Fibroblast of skin of left biceps (primary cell): Measurements from ENCODE around the gene RHBDD1.
"Not testable (repeated sequence)": the region's sequence is repeated elsewhere in the genome, so short reads cannot be mapped to it uniquely, and the experiment has no call there.

ENCODE experiments used
- DNase-seq, 2 experiments: peaks; one replicate each; pipeline ENCODE4 v3.0.0-alpha.2; 2013; ENCODE audit warnings: low read depth in 2 of 2

The RHBDD1 gene

DNA sequence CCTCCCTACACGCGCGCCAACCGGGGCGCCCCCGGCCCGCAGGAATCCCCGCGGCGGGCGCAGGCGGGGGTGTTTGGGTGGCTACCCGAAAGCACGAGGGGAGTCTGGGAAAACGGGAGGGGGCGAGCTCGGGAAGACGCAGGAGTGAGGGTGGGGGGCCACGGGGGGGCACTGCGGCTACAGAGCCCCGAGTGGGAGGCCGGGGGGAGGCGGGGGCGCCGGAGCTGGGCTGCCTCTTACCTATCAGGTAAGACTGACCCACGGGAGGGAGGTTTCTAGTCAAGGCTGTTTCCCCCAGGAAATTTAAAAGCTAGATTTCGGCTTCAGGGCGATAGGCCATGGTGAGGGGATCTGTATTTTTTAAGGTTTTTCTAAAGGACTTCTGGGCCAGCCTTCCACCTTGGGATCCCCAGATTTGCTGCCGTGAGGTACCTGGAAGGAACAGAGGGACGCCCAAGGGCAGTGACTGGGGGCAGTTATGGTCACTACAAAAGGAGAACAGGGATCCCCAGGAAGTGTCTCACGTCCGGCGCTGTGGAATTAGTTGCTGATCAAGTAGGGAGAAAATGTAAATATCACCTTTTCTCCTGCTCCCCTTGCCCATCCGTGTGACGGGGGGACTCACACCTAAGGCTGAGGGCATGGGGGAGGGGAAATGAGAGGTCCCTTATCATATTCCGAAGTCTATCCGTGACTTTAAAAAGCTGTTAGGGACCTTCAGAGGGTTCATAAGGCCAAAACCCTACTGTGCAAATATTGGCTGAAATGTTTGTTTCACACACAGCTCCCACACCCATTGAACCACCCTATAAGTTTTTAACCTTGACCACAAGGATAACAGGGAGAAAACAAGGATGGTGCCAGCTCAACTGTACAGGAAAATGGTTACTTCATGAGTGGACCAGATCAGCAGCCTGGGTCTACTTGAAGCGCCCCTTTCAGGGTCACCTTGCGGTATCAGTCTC, 35.6 kb upstream of the RHBDD1 start:
- no peak for DNase-seq

DNA sequence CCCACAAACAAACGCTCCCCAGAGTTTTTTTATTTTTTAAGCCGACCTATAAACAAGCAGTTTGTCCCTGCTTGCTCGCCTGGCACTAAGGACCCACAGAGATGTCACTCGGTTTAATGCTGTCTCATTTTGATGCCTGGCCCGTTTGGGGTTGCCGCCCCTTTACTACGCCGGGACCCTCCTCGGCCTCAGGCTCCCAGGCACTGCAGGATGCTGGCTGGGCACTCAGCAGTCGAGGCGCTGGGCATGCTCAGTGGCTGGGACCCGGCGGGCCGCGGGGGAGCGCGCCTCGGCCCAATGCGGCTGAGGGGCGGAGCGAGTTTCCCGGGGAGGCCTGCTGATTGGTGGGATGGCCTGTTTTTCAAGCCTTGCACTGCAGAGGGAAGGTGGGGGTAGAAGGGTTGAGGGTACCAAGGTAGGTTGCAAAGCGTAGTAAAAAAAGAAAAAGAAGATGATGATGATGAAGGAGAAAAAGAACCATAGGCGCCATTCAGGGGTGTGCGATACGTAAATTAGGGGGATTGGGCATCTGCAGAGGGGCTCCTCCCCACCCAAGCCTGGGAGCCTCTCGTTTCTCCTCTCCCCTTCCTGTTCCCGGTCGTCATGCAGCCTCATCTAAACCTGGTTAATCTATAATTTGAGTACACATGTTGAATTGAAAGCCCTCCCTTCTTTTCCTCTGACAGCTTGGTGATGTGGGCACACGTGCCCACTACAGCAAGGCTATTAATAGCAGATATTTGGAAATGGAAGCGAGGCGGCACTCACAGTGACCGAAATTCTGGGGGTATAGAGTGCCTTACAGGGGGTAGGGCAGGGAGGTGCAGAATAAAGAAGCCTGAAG, 34.7 kb upstream of the RHBDD1 start:
- no peak for DNase-seq

DNA sequence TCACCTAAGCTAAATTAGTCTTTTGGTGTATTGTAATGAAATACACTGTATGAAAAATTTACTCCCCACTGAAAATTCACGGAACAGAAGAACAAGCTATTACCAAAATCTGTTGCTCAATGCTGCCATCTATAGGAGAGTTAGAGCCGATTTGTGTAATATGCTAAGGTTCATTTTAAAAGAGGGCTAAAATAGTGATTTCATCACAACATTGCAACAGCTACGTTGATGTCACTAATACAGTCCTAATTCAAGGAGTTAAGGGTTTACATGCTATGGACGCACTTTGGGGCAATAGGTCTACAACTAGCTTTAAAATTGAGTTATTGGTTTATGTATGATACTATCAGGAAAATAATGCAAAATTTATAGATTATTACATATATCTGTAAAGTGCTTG, 33.3 kb upstream of the RHBDD1 start:
- peak in 1 of 2 experiments; percentile 64 for DNase-seq

DNA sequence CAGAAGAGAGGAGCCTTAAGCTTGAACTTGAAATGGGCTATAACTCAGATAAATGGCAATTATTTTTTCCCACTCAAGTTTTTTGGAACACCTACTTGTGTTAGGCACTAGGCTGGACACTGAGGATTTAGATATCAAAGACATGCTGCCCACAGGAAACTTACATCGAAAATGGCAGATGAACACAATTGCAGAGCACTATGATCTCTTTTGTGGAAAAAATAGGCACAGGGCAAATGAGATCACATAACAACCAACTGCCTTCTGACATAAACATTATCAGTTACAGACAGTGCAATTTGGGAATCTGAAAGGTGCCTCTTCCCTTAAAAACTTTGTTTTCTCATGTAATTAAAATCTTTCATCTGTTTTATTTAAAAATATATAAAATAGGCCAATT, 32.4 kb upstream of the RHBDD1 start:
- DNase-seq: no peak

DNA sequence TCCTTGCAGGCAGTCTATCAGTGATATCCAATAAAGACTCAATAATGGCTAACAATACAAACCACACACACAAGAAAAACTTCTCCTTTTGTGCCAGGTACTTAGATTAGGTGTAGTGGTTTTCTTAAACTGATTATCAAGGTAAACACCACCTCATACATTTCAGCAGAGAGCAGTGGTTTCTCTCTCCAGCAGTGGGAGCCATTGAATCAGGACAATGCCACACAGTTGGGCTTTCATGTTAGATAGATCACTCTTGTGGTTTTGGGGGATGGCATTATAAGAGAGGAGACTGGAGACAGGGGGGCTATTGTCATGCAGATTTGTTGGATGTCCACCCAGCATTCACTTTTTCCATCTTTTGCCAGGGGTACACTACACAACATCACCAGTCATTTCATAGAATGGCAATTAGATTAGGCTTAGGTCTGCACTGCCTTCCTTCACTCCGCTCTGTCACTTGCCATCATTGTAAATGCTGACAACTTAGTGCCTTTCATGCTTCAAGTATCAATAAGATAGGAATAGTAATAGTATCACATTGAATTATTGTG, 22.6 kb upstream of the RHBDD1 start:
- DNase-seq: no peak

DNA sequence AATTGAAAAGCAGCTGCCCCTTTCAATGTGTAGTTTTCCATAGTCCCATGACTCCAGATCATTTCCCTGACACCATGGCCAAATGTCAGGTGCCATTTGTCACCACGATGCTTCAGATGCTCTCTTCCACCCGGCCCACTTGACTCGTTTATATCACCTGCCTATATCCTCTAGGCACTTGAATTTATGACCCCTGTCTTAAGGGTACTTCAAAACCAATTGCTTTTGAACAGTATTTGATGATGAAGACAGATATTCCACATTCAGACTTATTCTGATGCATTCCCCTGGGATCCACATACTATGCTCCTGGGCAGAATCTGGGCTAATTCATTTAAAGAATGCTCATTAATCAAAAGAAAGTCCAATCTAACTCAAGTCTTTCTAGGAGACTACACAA, 16.9 kb upstream of the RHBDD1 start:
- no peak for DNase-seq

DNA sequence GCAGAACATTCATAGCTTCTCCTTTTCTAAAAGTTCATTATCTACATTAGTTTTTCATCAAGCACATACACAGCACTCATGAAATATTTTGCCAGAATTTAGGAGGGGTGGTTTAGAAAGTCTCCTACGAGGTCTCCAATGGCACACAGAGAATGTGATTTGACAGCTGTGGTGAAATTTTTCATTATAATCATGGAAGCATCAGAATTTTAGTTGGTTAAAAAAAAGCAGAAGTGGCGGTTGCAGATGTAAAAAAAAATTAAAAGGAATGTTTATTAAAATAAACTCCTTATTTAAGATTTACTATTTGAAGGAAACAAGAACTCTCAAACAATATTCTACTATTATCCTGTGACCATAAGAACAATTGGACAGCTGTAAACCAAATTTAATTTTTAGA, 10.8 kb upstream of the RHBDD1 start:
- DNase-seq: no peak

DNA sequence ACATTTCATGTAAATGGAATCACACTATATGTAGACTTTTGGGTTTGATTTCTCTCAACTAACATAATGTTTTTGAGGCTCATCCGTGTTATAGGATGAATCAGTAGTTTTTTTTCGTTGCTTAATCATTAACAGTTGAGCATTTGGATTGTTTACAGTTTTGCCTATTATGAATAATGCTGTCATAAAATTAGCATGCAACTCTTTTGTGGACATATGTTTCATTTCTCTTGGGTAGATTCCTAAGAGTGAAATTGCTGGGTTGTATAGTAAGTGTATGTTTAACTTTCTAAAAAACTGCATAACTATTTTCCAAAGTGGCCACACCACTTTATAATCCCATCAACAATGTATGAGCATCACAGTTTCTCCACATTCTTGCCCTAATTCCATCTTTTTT, 7.7 kb upstream of the RHBDD1 start:
- peak; percentile 65 to 77 for DNase-seq

DNA sequence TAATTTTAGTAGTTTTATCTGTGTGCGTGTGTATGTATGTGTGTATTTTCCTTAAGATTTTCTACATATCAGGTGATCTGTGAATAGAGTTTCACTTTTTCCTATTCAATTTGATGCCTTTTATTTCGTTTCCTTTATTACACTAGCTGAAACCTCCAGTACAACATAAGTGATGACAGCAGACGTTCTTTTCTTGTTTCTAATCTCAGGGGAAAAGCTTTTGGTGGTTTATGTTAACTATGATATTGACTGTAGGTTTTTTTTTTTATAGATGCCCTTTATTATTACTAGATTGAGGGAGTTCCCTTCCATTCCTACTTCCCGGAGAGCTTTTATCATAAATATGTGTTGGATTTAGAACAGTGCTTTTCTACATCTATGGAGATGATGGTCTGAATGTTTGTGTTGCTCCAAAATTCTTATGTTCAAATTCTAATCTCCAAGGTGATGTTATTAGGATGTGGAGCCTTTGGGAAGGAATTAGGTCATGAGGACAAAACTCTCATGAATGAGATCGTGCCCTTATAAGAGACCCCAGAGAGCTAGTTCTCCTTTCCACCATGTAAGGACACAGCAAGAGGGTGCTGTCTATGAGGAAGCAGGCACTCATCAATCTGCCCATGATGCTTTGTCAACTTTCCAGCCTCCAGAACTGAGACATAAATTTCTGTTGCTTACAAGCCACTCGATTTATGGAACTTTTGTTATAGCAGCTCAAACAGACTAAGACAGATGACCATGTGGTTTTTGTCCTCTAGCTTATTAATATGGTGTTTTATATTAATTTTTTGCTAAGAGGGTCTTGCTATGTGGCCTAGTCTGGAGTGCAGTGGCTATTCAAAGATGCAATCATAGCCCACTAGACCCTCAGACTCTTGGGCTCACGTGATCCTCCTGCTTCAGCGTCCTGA, 5.9 kb upstream of the RHBDD1 start:
- no peak for DNase-seq

DNA sequence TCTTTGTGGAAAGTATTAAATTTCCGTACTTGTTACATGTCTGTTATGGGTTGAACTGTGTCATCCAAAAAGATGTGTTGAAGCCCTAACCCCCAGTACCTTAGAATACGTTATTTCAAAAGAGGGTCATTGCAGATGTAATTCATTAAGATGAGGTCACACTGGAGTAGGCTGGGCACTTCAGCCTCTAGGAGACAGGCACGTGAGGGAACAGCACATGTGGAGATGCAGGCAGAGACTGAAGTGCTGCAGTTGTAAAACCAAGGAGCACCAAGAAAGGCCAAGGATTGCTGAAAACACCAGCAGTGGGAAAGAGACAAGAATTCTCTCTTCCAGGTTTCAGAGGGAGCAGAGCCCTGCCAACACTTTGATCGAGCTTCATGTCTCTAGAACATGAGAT, 4.6 kb upstream of the RHBDD1 start:
- DNase-seq: no peak

DNA sequence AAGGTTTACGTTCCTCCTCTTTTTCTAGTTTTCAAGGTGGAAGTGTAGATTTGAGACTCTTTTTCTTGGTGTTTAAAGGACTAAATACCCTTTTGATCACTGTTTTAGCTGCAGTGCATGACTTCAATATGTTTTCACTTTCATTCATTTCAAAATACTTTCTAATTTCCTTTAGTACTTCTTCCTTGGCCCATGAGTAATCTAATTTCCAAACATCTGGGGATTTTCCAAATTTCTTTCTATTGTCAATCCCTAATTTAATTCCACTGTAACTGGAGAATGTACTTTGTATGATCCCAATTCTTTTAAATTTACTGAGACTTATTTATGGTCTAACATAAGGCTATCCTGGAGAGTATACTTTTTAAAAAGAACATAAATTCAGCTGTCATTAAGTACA, 3.8 kb upstream of the RHBDD1 start:
- DNase-seq: no peak

DNA sequence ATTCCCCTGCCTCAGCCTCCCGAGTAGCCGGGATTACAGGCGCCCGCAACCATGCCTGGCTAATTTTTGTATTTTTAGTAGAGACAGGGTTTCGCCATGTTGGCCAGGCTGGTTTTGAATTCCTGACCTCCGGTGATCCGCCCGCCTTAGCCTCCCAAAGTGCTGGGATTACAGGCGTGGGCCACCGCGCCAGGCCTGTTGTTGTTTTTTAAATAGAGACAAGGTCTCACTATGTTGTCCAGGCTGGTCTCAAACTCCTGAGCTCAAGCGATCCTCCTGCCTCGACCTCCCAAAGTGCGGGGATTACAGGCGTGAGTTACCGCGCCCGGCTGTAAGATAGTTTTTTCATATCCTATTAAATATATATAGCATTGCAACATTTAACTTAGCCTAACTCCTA, 974 bp upstream of the RHBDD1 start:
- DNase-seq: not testable (repeated sequence)

DNA sequence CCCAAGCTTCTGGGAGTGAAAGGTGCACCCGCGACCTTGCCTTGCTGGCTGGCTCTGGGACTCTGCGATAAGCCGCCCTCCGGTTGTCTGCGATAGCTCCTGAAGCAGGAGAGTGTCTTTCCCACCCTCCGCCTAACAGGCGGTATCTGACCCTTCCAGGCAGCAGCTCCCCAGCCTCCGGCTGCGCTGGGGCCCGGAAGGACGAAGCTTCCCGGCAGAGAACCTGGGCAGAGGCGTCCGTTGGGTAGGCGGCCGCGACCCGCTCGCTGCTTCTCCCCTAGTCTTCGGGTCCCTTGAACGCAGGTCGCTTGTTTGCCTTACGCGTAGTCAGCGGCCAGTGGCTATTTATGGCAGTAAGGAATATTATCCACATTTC, 446 bp upstream of the RHBDD1 start:
- DNase-seq: no peak

DNA sequence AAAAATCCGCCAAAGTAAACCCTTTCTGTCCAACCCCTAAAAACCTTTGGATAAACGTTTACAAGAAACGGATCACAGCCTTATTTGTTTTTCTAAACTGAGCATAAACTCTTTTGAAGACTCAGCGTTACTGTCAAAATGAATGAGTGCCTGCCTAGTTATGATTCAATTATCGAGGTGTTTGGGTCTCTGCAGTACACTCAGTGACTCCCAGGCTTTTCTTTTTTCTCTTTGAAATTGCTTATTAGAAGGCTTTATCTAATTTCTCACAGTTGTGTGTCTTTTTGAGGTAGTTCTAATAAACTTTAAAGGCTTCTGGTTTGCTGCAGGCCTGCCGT, 663 bp downstream of the RHBDD1 start:
- no peak for DNase-seq

DNA sequence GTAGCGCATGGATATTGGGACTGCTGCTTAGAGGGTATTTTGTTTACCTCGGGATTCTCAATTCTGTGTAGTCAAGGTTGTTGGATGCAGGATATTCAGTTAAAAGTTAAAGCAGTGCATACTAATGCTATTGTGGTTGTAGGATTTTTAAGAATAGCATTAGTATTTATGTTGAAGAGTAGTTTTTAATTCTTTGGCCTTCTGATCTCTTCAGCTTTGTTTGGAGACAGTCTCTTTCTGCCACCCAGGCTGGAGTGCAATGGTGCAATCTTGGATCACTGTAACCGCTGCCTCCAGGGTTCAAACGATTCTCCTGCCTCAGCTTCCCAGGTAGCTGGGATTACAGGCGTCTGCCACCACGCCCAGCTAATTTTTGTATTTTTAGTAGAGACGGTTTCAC, 1.5 kb downstream of the RHBDD1 start:
- DNase-seq: no peak

DNA sequence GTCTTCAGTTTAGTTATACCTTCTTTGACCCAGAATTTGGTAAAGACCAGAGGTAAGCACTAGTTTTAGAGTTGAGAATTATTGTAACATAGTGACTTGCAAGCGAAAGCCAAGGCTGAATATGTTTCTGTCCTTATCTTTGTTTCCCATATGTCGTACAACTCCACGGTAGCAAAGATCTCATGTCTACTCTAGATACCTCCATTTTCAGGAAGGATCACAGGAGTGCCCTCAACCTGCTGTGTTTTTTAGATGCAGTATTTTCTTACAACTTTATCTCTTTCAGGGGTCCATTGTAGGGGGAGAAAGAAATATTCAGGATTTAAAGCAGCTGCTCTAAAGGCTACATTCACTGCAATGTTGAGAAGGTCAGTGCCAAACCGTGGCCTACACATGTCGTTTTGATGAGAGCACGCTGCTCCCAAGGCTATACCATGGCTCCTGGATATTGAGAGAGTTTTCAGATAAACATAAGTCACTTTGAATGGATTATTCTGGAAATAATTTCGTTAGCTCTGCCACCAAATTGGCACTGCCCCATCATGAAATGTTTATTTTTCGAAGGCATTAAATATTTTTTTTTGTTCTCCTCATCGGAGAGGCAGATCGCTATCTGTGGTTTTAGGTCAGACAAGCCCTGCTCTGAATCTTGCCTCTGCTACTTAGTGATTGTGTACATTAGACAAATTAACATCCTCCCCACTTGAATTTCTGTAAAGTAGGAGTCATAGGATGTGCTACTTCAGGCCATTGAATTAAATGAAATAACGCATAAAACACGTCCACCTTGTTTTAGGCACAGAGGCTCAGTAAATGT, 2.1 kb downstream of the RHBDD1 start:
- no peak for DNase-seq

DNA sequence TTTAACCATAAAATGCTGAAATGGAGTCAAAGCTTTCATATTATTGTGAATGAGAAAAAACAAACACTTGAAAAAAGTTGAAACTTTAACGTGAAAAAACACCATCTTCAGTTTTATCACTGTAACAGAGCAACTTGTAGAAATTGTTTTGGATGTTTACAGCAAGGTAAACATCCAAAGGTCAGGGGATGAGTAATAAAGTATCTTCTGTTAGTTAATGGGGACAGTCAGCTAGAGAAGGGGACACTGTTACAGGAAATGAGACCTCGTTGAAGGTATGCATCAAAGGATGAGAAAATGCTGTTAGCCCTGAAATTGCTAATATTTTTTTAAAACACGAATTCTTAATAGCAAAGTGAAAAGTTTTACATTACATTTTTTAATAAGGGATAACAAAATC, 2.9 kb downstream of the RHBDD1 start:
- no peak for DNase-seq

DNA sequence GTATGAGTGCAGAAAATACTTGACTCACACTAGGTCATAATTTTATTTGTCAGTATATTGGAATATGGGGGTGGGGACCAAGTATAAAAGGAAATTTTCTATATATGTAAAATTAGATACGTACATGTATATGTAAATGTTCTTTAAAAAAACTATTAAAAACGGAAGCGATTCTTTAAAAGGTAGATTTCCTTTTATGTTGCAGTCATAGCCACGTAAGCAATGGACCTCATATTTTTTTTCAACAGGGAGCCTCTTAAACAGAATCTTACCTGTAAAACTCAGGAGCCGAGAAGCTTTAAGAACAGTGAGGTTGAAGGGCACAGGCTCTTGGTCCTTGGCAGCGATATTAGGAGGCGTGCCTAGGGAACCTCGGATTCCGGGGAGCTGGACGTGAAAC, 3.3 kb downstream of the RHBDD1 start:
- DNase-seq: no peak

DNA sequence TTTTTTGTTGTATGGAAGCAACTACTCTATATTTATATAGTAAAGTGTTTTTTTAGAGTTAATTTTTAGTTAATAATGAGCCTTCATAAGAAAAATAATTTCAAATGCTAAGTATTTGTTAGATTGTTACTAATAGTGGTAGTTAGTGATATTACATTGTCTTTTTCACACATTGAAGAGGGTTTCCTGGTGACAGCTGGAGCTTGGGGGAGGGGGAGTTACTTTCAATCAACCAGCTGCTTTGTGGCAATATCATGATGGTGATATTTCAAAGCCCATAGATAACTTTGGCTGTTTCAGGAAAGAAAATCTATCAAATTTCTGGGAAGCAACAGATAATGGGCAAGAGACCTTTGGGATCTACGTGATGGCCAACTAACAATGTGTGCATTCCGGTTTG, 4.1 kb downstream of the RHBDD1 start:
- DNase-seq: no peak

DNA sequence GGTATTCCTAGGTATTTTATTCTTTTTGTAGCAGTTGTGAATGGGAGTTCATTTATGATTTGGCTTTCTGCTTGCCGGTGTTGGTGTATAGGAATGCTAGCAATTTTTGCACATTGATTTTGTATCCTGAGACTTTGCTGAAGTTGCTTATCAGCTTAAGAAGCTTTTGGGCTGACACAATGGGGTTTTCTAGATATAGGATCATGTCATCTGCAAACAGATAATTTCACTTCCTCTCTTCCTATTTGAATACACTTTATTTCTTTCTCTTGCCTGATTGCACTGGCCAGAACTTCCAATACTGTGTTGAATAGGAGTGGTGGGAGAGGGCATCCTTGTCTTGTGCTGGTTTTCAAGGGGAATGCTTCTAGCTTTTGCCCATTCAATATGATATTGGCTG, 7.1 kb downstream of the RHBDD1 start:
- not testable (repeated sequence) for DNase-seq
